ENCODE data around the gene FBH1.

DNA sequence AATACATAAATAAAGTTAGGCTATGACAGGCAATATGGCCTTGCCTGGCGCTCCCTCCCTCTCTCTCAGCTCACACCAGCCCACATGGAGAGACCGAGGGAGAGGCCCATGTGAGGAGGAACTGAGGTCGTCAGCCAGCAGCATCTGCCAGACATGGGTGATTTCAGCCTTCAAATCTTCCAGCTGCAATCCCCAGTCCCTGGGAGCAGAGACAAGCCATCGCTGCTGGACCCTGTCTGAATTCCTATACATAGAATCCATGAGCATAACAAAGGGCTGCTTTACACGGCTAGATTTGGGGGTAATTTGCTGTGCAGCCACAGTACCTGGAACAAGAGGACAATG lies 35.9 kb upstream of the FBH1 start:
- TF ChIP-seq, protein P1, sequence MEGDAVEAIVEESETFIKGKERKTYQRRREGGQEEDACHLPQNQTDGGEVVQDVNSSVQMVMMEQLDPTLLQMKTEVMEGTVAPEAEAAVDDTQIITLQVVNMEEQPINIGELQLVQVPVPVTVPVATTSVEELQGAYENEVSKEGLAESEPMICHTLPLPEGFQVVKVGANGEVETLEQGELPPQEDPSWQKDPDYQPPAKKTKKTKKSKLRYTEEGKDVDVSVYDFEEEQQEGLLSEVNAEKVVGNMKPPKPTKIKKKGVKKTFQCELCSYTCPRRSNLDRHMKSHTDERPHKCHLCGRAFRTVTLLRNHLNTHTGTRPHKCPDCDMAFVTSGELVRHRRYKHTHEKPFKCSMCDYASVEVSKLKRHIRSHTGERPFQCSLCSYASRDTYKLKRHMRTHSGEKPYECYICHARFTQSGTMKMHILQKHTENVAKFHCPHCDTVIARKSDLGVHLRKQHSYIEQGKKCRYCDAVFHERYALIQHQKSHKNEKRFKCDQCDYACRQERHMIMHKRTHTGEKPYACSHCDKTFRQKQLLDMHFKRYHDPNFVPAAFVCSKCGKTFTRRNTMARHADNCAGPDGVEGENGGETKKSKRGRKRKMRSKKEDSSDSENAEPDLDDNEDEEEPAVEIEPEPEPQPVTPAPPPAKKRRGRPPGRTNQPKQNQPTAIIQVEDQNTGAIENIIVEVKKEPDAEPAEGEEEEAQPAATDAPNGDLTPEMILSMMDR (IDR thresholded peaks at IDR 0.05; ENCODE audit: low read depth, low read length, missing input control): no peak
- TF ChIP-seq YY1 (IDR thresholded peaks at IDR 0.05) (no peak), MAX (IDR thresholded peaks at IDR 0.05) (no peak), GABPA (IDR thresholded peaks at IDR 0.05 in 1 of 2, conservative IDR thresholded peaks at IDR 0.05 in 1 of 2) (no peak), RAD21 (IDR thresholded peaks at IDR 0.05) (no peak), TAF1 (conservative IDR thresholded peaks at IDR 0.05) (no peak), JUND (IDR thresholded peaks at IDR 0.05) (no peak), HNF4A (conservative IDR thresholded peaks at IDR 0.05) (no peak), SP1 (IDR thresholded peaks at IDR 0.05) (no peak), FOXA1 (IDR thresholded peaks at IDR 0.05) (no peak)
- TF ChIP-seq, protein P2, sequence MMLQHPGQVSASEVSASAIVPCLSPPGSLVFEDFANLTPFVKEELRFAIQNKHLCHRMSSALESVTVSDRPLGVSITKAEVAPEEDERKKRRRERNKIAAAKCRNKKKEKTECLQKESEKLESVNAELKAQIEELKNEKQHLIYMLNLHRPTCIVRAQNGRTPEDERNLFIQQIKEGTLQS (IDR thresholded peaks at IDR 0.05): no peak
- TF ChIP-seq, protein P3, sequence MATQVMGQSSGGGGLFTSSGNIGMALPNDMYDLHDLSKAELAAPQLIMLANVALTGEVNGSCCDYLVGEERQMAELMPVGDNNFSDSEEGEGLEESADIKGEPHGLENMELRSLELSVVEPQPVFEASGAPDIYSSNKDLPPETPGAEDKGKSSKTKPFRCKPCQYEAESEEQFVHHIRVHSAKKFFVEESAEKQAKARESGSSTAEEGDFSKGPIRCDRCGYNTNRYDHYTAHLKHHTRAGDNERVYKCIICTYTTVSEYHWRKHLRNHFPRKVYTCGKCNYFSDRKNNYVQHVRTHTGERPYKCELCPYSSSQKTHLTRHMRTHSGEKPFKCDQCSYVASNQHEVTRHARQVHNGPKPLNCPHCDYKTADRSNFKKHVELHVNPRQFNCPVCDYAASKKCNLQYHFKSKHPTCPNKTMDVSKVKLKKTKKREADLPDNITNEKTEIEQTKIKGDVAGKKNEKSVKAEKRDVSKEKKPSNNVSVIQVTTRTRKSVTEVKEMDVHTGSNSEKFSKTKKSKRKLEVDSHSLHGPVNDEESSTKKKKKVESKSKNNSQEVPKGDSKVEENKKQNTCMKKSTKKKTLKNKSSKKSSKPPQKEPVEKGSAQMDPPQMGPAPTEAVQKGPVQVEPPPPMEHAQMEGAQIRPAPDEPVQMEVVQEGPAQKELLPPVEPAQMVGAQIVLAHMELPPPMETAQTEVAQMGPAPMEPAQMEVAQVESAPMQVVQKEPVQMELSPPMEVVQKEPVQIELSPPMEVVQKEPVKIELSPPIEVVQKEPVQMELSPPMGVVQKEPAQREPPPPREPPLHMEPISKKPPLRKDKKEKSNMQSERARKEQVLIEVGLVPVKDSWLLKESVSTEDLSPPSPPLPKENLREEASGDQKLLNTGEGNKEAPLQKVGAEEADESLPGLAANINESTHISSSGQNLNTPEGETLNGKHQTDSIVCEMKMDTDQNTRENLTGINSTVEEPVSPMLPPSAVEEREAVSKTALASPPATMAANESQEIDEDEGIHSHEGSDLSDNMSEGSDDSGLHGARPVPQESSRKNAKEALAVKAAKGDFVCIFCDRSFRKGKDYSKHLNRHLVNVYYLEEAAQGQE (IDR thresholded peaks at IDR 0.05): no peak
